Endodermal cell (in vitro differentiated cells): ENCODE measurements around the gene FN1. TPM values are rescaled to one million over a fixed set of nuclear protein-coding genes. Genes with fewer than 3 reads are reported as not detected.
"Not testable (repeated sequence)": the region's sequence is repeated elsewhere in the genome, so short reads cannot be mapped to it uniquely, and the experiment has no call there.

ENCODE experiments used
- DNase-seq: peaks from one replicate; pipeline ENCODE4 v3.0.0-alpha.2; 2017
- H3K27ac ChIP-seq: 2 replicates; pipeline ENCODE4 v1.5.1; 2013; ENCODE audit warnings: mild to moderate bottlenecking, low read depth, low read length, moderate library complexity
- H3K27me3 ChIP-seq: 2 replicates; pipeline ENCODE4 v1.6.1; 2013; ENCODE audit warnings: mild to moderate bottlenecking, low read length, moderate library complexity; ENCODE audit not compliant: insufficient read depth, control insufficient read depth, poor library complexity, severe bottlenecking
- H3K36me3 ChIP-seq: 2 replicates; pipeline ENCODE4 v1.7.0; 2013; ENCODE audit warnings: mild to moderate bottlenecking, low read length, moderate library complexity; ENCODE audit not compliant: control insufficient read depth, insufficient read depth
- H3K4me1 ChIP-seq: one replicate; pipeline ENCODE4 v1.7.0; 2013; ENCODE audit warnings: low read length; ENCODE audit not compliant: control insufficient read depth, insufficient read depth
- H3K4me3 ChIP-seq: 2 replicates; pipeline ENCODE4 v1.5.1; 2013; ENCODE audit warnings: mild to moderate bottlenecking, low read length, moderate library complexity
- H3K9ac ChIP-seq: 2 replicates; pipeline ENCODE4 v1.6.1; 2013; ENCODE audit warnings: mild to moderate bottlenecking, low read length, moderate library complexity; ENCODE audit not compliant: poor library complexity, severe bottlenecking; ENCODE audit errors: extremely low read depth
- H3K9me3 ChIP-seq: 2 replicates; pipeline ENCODE4 v1.6.1; 2013; ENCODE audit warnings: mild to moderate bottlenecking, low read length, moderate library complexity; ENCODE audit not compliant: control insufficient read depth
- H3K27ac Mint-ChIP-seq: 2 replicates; pipeline ENCODE4 v1.8.0; 2020; ENCODE audit warnings: mixed read lengths
- H3K27me3 Mint-ChIP-seq: 2 replicates; pipeline ENCODE4 v1.8.0; 2021; ENCODE audit warnings: mild to moderate bottlenecking, mixed read lengths; ENCODE audit not compliant: insufficient read depth
- H3K36me3 Mint-ChIP-seq: 2 replicates; pipeline ENCODE4 v1.8.0; 2020; ENCODE audit warnings: low read depth, mixed read lengths
- H3K4me1 Mint-ChIP-seq: 2 replicates; pipeline ENCODE4 v1.8.0; 2020; ENCODE audit warnings: mixed read lengths
- H3K4me3 Mint-ChIP-seq: 2 replicates; pipeline ENCODE4 v1.8.0; 2020; ENCODE audit warnings: mild to moderate bottlenecking, moderate library complexity, mixed read lengths
- H3K9me3 Mint-ChIP-seq: 2 replicates; pipeline ENCODE4 v1.8.0; 2020; ENCODE audit warnings: mild to moderate bottlenecking, mixed read lengths
- WGBS, 2 experiments: methylation state at CpG; one replicate each; pipeline versions ENCODE4 v1.1.5 to v1.1.7; 2013; ENCODE audit warnings: missing lambda C conversion rate in 2 of 2, mixed read lengths in 1 of 2; ENCODE audit not compliant: insufficient coverage in 1 of 2, insufficient read length in 1 of 2; 5-methylcytosine and 5-hydroxymethylcytosine counted together
- total RNA-seq, 2 donors: library from RNA; stranded (reverse); fragmentation: NEBNext Ultra II Directional in 1 of 2; extraction: Animal tissue kit (Norgen Biotek cat#: 25700) in 1 of 2; gene quantifications; 2 replicates in 1 of 2; 3 replicates in 1 of 2; pipeline ENCODE4 v1.2.1, GENCODE V29; 2021
- TF ChIP-seq, protein P1 (sequence below): fragments of 200-600 bp; sonication (generic); conservative IDR thresholded peaks from 2 replicates; pipeline ENCODE4 v1.5.0; 2021; ENCODE audit warnings: antibody characterized with exemption, mild to moderate bottlenecking

The FN1 gene
- total RNA-seq, 2 donors from 2014 or later: 2,721 to 2,960 TPM

DNA sequence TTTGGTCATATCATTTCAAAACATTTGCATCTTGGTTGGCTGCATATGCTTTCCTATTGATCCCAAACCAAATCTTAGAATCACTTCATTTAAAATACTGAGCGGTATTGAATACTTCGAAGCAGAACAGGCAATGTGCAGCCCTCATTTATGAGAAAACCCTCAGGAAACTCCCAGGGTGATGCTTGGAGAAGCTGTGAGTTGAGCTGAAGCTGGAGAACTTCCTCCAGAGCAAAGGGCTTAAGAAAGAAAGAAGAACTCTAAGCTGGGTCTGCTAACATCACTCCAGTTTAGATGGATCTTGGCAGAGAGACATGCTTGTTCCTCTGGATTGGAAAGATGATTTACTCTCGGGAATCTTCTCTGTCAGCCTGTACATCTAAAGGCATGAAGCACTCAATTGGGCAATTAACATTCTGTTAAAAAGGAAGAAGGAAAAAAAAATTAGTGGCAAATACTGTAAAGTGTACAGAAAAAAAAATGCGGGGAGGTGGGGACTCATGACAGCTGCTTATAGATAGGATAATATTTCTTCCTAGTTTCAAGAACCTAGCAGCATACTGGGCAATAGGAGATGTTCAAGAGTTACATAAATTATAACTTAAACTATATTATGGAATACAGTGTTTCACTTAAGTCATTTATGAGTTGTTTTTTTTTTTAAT lies 74.5 kb downstream of the FN1 start:
- peaks cover 60% of the 10 kb centered on the region for H3K36me3 Mint-ChIP-seq
- peaks cover 18% of the 10 kb centered on the region for H3K4me1 Mint-ChIP-seq
- peaks cover 7% of the 10 kb centered on the region for H3K4me1 ChIP-seq

DNA sequence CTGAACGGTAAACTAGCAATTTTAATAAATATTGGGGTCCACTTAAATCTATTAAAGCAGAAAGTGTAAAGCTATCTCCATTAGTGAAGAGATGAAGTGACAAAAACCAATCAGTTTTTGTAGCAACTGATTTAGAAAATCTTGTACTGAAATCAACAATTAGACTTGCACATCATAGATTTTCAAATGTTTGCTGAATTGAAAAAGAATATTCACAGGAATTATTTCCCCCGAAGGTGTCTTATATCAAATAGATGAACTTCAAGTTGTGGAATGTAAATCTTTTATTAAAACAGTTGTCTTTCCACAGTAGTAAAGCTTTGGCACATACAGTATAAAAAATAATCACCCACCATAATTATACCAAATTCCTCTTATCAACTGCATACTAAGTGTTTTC lies 75.3 kb downstream of the FN1 start:
- Histone ChIP-seq H3K27ac (no peak overlapping the region), H3K9me3 (no peaks in the 10 kb centered on the region), H3K9ac (no peak overlapping the region), H3K4me1 (peaks cover 7% of the 10 kb centered on the region), H3K36me3 (peaks cover 65% of the 10 kb centered on the region), H3K27me3 (no peaks in the 10 kb centered on the region), H3K4me3 (no peak overlapping the region)
- Mint-ChIP-seq H3K27me3 (no peaks in the 10 kb centered on the region), H3K9me3 (no peaks in the 10 kb centered on the region), H3K27ac (no peak overlapping the region), H3K4me3 (no peak overlapping the region), H3K36me3 (peaks cover 56% of the 10 kb centered on the region), H3K4me1 (peaks cover 18% of the 10 kb centered on the region)
- TF ChIP-seq, protein P1, sequence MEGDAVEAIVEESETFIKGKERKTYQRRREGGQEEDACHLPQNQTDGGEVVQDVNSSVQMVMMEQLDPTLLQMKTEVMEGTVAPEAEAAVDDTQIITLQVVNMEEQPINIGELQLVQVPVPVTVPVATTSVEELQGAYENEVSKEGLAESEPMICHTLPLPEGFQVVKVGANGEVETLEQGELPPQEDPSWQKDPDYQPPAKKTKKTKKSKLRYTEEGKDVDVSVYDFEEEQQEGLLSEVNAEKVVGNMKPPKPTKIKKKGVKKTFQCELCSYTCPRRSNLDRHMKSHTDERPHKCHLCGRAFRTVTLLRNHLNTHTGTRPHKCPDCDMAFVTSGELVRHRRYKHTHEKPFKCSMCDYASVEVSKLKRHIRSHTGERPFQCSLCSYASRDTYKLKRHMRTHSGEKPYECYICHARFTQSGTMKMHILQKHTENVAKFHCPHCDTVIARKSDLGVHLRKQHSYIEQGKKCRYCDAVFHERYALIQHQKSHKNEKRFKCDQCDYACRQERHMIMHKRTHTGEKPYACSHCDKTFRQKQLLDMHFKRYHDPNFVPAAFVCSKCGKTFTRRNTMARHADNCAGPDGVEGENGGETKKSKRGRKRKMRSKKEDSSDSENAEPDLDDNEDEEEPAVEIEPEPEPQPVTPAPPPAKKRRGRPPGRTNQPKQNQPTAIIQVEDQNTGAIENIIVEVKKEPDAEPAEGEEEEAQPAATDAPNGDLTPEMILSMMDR: no peak
- no peak for DNase-seq
- 95 to 100% methylated on average over 2 of the region's 2 CpGs for WGBS, 2 experiments

More for the DNA sequence above, 74.5 kb downstream of the FN1 start:
- Mint-ChIP-seq H3K27me3 (no peaks in the 10 kb centered on the region), H3K4me3 (no peak overlapping the region), H3K27ac (peak overlapping the region; percentile 1), H3K9me3 (no peaks in the 10 kb centered on the region)
- no peak for DNase-seq
- H3K9me3 ChIP-seq: no peaks in the 10 kb centered on the region
- H3K27me3 ChIP-seq: no peaks in the 10 kb centered on the region
- no peak overlapping the region for H3K27ac ChIP-seq
- no peak overlapping the region for H3K9ac ChIP-seq
- peaks cover 70% of the 10 kb centered on the region for H3K36me3 ChIP-seq
- TF ChIP-seq, protein P1: no peak
- 80 to 97% methylated on average over 1 to 4 of the region's 4 CpGs for WGBS, 2 experiments
- no peak overlapping the region for H3K4me3 ChIP-seq

DNA sequence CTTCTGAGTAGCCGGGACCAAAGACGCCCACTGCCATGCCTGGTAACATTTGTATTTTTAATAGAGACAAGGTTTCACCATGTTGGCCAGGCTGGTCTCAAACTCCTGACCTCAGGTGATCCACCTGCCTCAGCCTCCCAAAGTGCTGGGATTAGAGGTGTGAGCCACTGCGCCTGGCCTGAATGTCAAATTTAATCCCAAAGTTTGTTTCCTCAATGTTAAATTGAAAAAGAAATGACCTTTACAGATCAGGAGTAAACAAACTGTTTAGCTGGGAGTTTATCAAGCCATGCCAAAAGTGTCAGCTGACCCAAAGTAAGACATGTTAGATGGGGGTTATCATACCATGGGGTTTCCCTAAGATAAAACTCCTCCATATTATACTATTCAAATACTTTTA lies 75.8 kb downstream of the FN1 start:
- WGBS, 2 experiments: 91 to 94% methylated on average over 3 of the region's 3 CpGs

DNA sequence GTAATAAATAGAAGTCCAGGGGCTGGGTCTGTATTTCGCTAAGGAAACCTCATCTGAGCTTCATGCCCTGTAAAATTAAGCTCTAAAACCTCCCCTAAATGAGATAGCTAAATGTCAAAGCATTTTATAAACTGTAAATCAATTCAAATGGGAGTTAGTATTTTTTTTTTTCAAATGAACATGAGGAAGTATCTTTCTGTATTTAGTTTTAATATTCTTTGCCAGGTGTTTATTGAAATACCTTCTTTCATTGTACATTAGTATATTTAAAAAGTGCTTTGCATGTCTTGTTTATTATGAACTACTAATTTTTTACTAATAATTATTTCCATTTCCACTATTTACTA lies 76.3 kb downstream of the FN1 start:
- H3K27ac ChIP-seq: no peak overlapping the region
- no peak overlapping the region for H3K4me3 Mint-ChIP-seq
- no peaks in the 10 kb centered on the region for H3K27me3 ChIP-seq
- H3K27me3 Mint-ChIP-seq: no peaks in the 10 kb centered on the region
- peaks cover 46% of the 10 kb centered on the region for H3K36me3 Mint-ChIP-seq
- no peak overlapping the region for H3K9ac ChIP-seq
- H3K9me3 Mint-ChIP-seq: no peaks in the 10 kb centered on the region
- H3K4me1 Mint-ChIP-seq: peaks cover 18% of the 10 kb centered on the region
- no peak for DNase-seq
- H3K4me1 ChIP-seq: peaks cover 7% of the 10 kb centered on the region
- WGBS, 2 experiments: 100% methylated on average over 1 of the region's 1 CpG; no CpG with 5 or more reads in 1 of the 2 experiments
- H3K27ac Mint-ChIP-seq: no peak overlapping the region
- peaks cover 55% of the 10 kb centered on the region for H3K36me3 ChIP-seq
- TF ChIP-seq, protein P1: no peak
- no peaks in the 10 kb centered on the region for H3K9me3 ChIP-seq
- no peak overlapping the region for H3K4me3 ChIP-seq

More for the DNA sequence above, 75.8 kb downstream of the FN1 start:
- not testable (repeated sequence) for H3K4me3 Mint-ChIP-seq, H3K9me3 ChIP-seq, H3K4me3 ChIP-seq, H3K9ac ChIP-seq, H3K27me3 ChIP-seq, DNase-seq, H3K27ac Mint-ChIP-seq, H3K4me1 ChIP-seq, H3K9me3 Mint-ChIP-seq, H3K27ac ChIP-seq, H3K27me3 Mint-ChIP-seq
- peaks cover 18% of the 10 kb centered on the region for H3K4me1 Mint-ChIP-seq
- H3K36me3 ChIP-seq: peaks cover 60% of the 10 kb centered on the region
- peaks cover 51% of the 10 kb centered on the region for H3K36me3 Mint-ChIP-seq
